Amygdala (tissue), 56 donors: Measurements from ENCODE around the gene ESR1.
"Not testable (repeated sequence)": the region's sequence is repeated elsewhere in the genome, so short reads cannot be mapped to it uniquely, and the experiment has no call there.

Experiments
- DNase-seq, 56 donors: peaks; one replicate each; lab custom pipeline; 2025; lab: John Stamatoyannopoulos, UW

ESR1 gene

GRCh38 chr6:152046118-152046517 is 238.6 kb downstream of the ESR1 start:
- no peak for DNase-seq

DNA sequence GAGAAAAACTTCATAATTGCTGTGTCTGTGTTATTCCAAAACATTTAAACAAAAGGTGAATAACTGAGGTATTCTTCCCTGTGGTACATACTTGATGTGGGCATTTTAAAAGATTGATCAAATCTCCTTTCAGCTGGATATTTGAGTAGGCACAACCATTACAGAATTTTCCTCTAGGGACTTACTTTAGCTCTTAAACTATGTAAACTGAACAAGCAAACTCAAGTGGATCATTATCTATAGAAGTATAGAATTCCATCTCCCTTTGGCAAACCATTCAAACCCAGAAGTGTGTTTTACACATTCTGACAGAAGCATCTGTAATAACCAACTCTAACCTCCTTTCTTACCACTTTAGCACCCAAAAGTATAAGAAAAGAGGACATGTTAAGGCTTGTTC is 241.4 kb downstream of the ESR1 start:
- DNase-seq = no peak

DNA sequence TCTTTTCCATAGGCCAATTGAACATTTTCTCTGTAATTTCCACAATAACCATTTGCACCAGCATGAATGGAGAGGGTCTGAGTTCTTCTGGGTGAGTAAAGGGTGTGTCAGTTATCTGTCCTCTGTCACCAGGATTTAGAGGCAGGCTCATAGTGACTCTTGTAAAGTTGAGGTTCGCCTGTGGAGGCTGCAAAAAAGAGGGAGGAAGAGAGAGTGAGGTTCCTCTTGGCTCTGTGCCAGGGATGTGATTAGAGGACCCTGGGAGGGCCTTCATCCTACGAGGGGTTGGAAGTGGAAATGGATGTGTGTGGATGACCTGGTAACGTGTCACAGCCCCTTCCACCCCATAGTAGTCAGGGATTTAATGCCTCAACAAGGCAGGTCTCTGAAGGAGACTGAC is 242.0 kb downstream of the ESR1 start:
- peak in 1 of 56 donors; percentile 1 for DNase-seq

GRCh38 chr6:152050451-152051195 is 243.1 kb downstream of the ESR1 start:
- DNase-seq = no peak

- DNase-seq = no peak
These were observed 244.6 kb downstream of the ESR1 start for GRCh38 chr6:152052061-152052460.

DNA sequence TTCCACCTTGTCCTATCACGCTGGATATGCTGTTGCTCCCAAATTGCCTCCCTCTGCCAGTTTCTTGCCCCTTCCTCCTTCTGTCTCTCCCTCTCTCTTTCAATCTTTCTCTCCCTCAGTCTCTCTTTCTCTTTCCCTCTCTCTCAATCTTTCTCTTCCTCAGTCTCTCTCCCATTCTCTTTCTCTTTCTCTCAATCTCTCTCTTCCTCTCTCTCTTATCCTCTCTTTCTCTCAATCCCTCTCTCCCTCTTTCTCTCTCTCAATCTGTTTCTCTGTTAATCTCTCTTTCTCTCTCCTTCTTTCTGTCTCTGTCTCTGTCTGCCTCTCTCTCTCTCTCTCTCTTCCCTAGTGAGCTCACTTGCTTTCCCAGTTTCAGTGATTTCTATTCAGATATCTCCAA is 245.8 kb downstream of the ESR1 start:
- no peak for DNase-seq

DNA sequence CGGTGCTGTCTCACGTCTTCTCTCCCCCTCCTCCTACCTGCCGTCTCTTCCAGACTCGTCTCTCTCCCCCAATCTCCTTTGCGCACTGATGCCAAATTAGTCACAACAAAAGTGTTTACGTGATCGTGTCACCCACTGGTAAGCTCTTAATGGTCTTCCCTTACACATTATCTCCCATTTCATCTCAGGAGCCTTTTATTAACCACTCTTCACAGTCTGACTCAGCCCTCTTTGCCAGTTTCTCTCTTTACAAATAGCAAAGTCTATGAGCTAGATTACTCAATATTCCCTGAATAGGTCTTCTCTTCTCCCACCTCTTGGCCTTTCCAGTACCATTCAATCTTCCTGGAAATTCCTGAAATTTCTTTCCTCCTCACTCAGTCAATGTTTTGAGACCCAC is 247.0 kb downstream of the ESR1 start:
- DNase-seq = no peak

- no peak for DNase-seq
These were observed 248.0 kb downstream of the ESR1 start for GRCh38 chr6:152055517-152055916.

DNA sequence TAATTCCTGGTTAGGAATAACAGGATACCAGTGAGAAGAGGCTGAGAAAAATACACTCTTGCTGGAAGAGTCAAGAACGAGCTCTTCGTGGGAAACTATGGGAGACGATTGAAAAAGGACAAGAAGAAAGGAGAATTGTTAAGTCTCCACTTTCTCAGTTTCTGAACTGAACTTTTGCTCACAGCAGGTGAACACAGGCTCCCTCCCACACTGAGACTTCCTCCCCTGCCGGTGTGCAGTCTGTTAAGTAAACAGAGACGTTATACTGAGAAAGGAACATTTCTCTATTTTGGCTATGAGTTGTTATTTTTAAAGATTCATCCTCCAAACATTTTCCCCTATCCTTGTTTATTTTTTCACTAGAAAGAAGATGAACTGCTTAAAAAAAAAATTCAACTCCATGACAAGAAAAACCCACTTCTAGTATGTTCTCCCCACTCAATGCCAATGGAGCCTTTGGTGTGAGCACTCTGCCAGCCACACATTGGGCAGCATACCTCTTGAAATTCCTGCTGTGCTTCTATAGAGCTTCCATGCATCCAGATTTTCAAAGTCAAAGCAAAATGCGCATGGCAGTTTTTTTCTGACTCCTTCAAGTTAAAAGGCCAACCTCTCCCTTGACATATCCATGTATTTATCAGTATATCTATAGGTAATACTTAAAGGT is 250.5 kb downstream of the ESR1 start:
- no peak for DNase-seq

DNA sequence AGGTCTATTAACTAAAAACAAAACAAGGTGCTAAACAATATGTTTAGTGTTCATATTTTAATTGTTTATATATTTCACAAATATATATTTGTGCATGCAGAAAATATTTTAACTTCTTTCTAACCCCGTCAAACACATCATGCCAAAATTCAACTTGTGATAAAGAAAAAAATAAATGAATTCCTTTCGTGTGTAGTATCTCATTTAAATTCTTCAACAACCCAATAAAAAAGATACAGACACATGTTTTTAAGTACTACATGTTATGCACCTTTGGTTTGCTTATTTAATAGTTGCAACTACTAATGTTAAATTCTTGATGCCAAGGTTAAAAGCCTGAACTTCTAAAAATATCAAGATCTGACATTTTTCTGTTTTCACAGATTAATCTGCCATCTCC is 252.4 kb downstream of the ESR1 start:
- DNase-seq = no peak

DNA sequence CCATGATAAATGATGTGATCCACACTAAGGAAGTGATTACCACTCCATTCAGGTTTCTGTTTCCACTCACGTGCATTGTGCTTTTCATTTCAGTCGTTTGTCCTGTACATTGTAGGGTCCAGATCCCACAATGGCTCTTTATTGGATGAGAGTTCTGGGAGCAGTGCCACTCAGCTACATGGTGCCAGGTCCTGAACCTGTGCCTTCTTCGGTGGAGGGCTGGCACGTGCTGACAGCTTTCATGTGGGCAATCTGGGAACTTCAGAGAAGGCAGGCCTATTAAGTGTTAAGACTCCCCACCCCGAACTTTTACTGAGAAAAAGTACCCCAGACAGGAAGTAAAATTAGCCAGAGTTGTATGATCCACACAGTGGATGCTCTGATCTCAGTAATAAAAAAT is 255.0 kb downstream of the ESR1 start:
- DNase-seq = no peak

DNA sequence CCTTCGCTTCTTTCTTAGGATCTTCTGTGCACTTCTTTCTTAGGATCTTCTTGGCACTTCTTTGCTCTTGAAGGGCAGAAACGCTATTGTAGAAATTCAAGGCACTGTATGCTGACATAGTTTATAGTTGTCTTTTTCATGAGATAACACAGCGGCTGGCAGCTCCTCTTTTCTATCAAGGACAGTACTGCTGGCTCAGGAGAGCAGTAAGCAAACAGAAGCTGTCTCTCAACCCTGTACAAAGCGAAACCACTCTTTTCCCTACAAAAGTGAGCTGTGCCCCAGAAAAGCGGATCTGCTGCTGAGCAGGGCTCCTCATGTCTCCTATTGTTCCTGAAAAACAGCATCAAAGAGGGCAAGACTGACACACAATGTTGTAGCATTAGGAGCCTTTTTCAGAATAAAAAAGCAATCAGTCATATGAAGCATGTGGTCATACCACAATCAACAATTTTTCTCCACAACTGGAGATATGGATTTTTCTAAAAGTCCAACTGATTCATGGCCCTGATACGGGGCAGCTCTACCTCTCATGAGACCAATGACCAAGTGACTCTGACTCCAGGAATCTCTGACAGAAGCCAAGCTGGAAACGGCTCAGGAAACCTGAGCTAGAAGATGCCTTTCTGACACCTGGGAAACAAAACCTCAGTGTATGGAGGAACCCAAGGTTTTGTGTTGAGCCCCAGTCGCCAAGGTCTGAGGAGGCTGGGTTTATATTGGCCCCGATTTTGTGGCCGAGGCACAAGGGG is 255.9 kb downstream of the ESR1 start:
- no peak for DNase-seq

DNA sequence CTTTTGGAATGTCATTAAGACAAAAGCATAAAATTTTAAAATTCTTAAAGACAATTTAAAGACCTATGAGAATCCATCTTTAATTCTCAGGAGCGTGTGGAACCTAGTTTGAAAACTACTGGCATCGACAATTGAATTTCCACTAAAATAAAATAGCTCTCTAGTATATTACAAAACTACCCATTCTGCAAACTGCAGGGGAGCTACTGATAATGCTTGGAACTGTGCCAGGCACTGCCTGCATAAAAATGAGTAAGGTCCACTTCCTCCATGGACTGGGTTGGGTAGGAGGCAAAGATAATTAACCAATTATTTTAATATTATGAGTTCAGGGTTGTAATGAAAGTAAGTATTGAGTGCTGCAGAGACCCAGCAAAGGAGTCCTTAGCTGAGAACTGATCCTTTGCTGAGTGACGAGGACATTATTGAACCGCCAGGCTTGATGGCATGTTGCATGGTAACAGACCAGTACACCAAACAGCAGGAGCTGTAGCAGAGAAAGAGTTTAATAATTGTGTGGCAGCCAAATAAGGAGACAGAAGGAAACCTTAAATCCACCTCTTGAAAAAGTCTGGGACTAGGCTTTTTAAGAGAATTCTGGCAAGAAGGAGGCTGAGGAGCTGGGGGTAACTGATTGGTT is 261.3 kb downstream of the ESR1 start:
- peak in 1 of 56 donors; percentile 10 for DNase-seq

GRCh38 chr6:152070556-152070955 is 263.1 kb downstream of the ESR1 start:
- no peak for DNase-seq

DNA sequence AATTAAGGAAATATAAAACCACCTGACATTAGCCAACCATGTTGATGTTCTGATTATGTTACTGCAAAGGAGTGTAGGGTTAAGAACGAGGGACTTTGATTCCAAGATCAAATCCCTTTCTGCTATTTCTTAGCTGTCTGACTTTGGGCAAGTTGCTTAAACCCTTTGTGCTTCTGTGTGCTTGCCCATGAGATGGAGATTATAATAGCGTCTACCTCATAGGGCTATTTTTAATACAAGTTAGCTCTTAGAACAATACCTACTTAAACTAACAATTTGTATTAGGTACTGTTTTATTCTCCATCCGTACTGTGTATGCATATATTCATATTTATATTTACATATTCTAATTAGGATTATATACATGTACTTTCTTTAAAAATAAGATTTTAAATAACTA is 263.8 kb downstream of the ESR1 start:
- no peak for DNase-seq

- DNase-seq = no peak
These were observed 264.4 kb downstream of the ESR1 start for GRCh38 chr6:152071843-152072242.

DNA sequence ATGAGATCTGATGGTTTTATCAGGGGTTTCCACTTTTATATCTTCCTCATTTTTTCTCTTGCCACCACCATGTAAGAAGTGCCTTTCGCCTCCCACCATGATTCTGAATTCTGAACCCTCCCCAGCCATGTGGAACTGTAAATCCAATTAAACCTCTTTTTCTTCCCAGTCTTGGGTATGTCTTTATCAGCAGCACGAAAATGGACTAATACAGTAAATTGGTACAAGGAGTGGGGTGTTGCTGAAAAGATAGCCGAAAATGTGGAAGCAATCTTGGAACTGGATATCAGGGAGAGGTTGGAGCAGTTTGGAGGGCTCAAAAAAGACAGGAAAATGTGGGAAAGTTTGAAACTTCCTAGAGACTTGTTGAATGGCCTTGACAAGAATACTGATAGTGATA is 268.8 kb downstream of the ESR1 start:
- DNase-seq = not testable (repeated sequence)

DNA sequence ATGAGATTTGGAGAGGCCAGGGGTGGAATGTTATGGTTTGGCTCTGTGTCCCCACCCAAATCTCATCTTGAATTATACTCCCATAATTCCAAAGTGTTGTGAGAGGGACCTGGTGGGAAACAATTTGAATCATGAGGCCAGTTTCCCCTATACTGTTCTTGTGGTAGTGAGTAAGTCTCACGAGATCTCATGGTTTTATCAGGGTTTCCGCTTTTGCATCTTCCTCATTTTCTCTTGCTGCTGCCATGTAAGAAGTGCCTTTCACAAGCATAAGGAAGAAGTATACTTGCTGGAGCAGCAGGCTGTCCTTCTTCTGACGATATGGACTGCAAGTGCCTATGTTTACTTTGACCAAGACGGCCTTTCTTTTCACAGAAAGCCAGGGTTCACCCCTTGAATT is 270.5 kb downstream of the ESR1 start:
- DNase-seq = no peak

DNA sequence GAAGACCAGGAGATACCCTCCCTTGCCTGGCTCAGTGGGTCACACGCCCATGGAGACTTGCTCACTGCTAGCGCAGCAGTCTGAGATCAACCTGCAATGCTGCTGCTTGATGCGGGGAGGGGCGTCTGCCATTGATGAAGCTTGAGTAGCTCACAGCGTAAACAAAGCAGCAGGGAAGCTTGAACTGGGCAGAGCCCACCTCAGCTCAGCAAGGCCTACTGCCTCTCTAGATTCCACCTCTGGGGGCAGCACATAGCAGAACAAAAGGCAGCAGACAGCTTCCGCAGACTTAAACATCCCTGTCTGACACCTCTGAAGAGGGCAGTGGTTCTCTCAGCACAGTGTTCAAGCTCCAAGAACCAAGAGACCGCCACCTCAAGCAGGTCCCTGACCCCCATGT is 271.3 kb downstream of the ESR1 start:
- no peak for DNase-seq

GRCh38 chr6:152085451-152085921 is 278.0 kb downstream of the ESR1 start:
- DNase-seq = no peak
